ENCODE measurements around the gene INTS14. TPM values are rescaled to one million over a fixed set of nuclear protein-coding genes. Genes with fewer than 3 reads are reported as not detected.

Gene INTS14
- total and polyA plus RNA-seq, 11 donors, result 5.7 to 19.3 (median 15.1) TPM

GRCh38 chr15:65561934-65562333, 49.0 kb downstream of the INTS14 start:
- Histone ChIP-seq H3K4me3 (no peak overlapping the region), H3K4me1 (no peaks in the 10 kb centered on the region), H3K36me3 (peaks cover 0 to 86% (median 73%) of the 10 kb centered on the region in 9 donors), H3K9me3 (peaks cover 0 to 6% (median 0%) of the 10 kb centered on the region in 12 donors), H3K27ac (no peak overlapping the region), H3K27me3 (no peaks in the 10 kb centered on the region)
- 93 to 96% (median 94%) methylated on average over 6 of the region's 6 CpGs for WGBS, 4 donors
- ATAC-seq, result no peak
- intact Hi-C loops (cut with DNase I), result no loop called here
- DNase-seq, result no peak
- TF ChIP-seq POLR2A (IDR thresholded peaks at IDR 0.05) (no peak), CTCF (IDR thresholded peaks at IDR 0.05) (no peak)

- ATAC-seq, result no peak
- H3K36me3 ChIP-seq, result peaks cover 0 to 86% (median 68%) of the 10 kb centered on the region in 9 donors
- no peak for TF ChIP-seq POLR2A (IDR thresholded peaks at IDR 0.05)
- TF ChIP-seq CTCF (IDR thresholded peaks at IDR 0.05), result no peak
These were observed 51.0 kb downstream of the INTS14 start for GRCh38 chr15:65559941-65560340.

GRCh38 chr15:65558997-65559760, 51.8 kb downstream of the INTS14 start:
- Histone ChIP-seq H3K36me3 (peaks cover 0 to 84% (median 62%) of the 10 kb centered on the region in 9 donors), H3K4me1 (no peaks in the 10 kb centered on the region), H3K27me3 (no peaks in the 10 kb centered on the region), H3K27ac (no peak overlapping the region), H3K9me3 (no peaks in the 10 kb centered on the region), H3K4me3 (no peak overlapping the region)
- 94 to 97% (median 96%) methylated on average over 6 of the region's 6 CpGs for WGBS, 4 donors
- ATAC-seq (no peak), DNase-seq (no peak)
- intact Hi-C loops (cut with DNase I), result no loop called here
- no peak for TF ChIP-seq CTCF (IDR thresholded peaks at IDR 0.05)
- no peak for TF ChIP-seq POLR2A (IDR thresholded peaks at IDR 0.05)

More at GRCh38 chr15:65559941-65560340, 51.0 kb downstream of the INTS14 start:
- DNase-seq, result no peak
- H3K4me3 ChIP-seq, result no peak overlapping the region
- no peak overlapping the region for H3K27ac ChIP-seq
- no peaks in the 10 kb centered on the region for H3K27me3 ChIP-seq
- no peaks in the 10 kb centered on the region for H3K4me1 ChIP-seq
- no peaks in the 10 kb centered on the region for H3K9me3 ChIP-seq
- intact Hi-C loops (cut with DNase I), result no loop called here

- H3K36me3 ChIP-seq, result peaks cover 0 to 84% (median 54%) of the 10 kb centered on the region in 9 donors
These were observed 52.6 kb downstream of the INTS14 start for GRCh38 chr15:65558336-65558735.

More at GRCh38 chr15:65558336-65558735, 52.6 kb downstream of the INTS14 start:
- ATAC-seq, result no peak
- H3K4me1 ChIP-seq, result no peaks in the 10 kb centered on the region
- no peak for DNase-seq
- no peak for TF ChIP-seq POLR2A (IDR thresholded peaks at IDR 0.05)
- no peaks in the 10 kb centered on the region for H3K9me3 ChIP-seq
- intact Hi-C loops (cut with DNase I), result no loop called here
- H3K27me3 ChIP-seq, result no peaks in the 10 kb centered on the region
- WGBS, 4 donors, result 88 to 95% (median 92%) methylated on average over 5 of the region's 5 CpGs
- H3K4me3 ChIP-seq, result no peak overlapping the region
- no peak overlapping the region for H3K27ac ChIP-seq

All from heart left ventricle (tissue), 16 donors.